ENCODE data around the gene LDHAL6A. TPM values are rescaled to one million over a fixed set of nuclear protein-coding genes. Genes with fewer than 3 reads are reported as not detected.

LDHAL6A gene
- total and polyA plus RNA-seq, 4 donors = 0.28 TPM; not detected in 3

DNA sequence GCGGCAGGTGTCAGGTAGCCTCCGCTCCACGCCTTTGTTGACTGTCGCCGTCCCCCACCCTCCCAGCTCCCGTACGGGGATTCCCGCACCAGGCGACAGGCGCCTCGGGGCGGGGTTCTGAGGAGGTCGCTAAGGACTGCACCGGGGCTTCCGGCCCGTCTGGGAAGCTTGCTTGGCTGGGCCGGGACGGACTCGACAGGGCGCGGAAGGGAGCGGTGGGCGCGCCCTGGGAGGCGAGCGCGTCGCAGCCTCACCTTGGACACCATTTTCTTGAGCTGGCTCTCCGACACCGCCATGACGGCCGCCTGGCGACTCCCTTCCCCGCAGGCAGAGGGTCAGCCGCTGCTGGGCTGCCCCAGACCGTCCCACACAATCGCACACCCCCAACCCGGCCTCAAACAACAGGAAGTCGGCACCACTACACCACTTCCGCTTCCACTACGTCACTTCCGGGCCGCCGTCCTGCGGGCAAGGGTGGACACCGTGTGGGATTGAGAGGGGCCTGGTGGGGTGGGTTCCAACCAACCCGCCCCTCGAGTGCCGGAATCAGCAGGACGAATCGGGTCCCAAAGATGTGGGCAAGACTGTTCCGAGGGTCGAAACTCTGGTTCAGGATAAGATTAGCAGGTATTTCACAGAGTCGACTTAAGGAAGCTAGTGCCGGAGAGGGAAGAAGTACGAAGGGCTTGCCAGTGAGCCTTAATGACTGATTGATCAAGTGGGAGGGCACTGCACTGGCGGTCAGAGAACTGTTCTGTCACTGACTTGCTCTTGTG lies 71.1 kb downstream of the LDHAL6A start, which contains the start of gene TSG101 (continued):
- peak; percentile 77 for TF ChIP-seq MAX (IDR thresholded peaks at IDR 0.05)

DNA sequence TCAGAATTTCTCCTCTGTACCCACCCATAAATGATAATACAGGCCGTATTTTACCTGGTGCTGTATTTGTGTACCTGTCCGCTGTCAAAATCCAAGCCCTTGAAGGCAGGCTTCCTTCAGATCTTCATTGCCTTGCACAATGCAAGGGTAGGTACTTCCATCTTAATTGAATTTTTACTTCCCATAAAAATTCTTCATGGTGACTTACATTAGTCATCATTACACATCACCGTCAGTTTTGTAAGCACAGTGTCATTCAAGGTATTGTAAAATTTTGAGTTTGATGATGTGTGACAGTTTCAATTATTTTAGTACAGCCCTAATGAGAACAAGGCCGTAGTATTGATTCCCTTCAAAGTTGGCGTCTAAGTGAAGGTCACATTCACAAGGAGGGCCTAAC lies 71.9 kb downstream of the LDHAL6A start:
- Histone ChIP-seq H3K27ac (ENCODE audit: low read depth in 1 of 2, low read length in 2 of 2) (peak overlapping the region; percentile 87 to 94), H3K4me3 (ENCODE audit: low read depth in 1 of 3, low read length in 3 of 3) (peak overlapping the region; percentile 90 to 99 (median 92)), H3K9ac (ENCODE audit: low read depth in 1 of 2, low read length in 2 of 2) (peak overlapping the region; percentile 96 to 97), H3K9me3 (ENCODE audit: control insufficient read depth in 4 of 4, low read length in 3 of 4) (no peaks in the 10 kb centered on the region), H3K36me3 (ENCODE audit: control insufficient read depth in 4 of 4, insufficient read depth in 3 of 4, low read depth in 1 of 4, low read length in 3 of 4) (no peaks in the 10 kb centered on the region), H3K4me1 (ENCODE audit: control insufficient read depth in 4 of 4, insufficient read depth in 4 of 4, low read length in 3 of 4) (peaks cover 2 to 22% (median 17%) of the 10 kb centered on the region in 4 donors), H3K27me3 (ENCODE audit: control insufficient read depth in 4 of 4, insufficient read depth in 4 of 4, low read length in 3 of 4) (no peaks in the 10 kb centered on the region)
- no peak for DNase-seq (ENCODE audit: low spot score)
- TF ChIP-seq FOXA1 (IDR thresholded peaks at IDR 0.05) = no peak
- TF ChIP-seq TAF1 (conservative IDR thresholded peaks at IDR 0.05) = no peak
- TF ChIP-seq RAD21 (IDR thresholded peaks at IDR 0.05) = no peak
- TF ChIP-seq JUND (IDR thresholded peaks at IDR 0.05) = no peak
- TF ChIP-seq, protein P1, sequence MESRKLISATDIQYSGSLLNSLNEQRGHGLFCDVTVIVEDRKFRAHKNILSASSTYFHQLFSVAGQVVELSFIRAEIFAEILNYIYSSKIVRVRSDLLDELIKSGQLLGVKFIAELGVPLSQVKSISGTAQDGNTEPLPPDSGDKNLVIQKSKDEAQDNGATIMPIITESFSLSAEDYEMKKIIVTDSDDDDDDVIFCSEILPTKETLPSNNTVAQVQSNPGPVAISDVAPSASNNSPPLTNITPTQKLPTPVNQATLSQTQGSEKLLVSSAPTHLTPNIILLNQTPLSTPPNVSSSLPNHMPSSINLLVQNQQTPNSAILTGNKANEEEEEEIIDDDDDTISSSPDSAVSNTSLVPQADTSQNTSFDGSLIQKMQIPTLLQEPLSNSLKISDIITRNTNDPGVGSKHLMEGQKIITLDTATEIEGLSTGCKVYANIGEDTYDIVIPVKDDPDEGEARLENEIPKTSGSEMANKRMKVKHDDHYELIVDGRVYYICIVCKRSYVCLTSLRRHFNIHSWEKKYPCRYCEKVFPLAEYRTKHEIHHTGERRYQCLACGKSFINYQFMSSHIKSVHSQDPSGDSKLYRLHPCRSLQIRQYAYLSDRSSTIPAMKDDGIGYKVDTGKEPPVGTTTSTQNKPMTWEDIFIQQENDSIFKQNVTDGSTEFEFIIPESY (IDR thresholded peaks at IDR 0.05) = no peak
- TF ChIP-seq CTCF (IDR thresholded peaks at IDR 0.05; ENCODE audit: low read depth, low read length, missing input control) = no peak
- 23% methylated on average over 5 of the region's 5 CpGs for whole genome bisulfite sequencing

Other genes with a start within 250 kb of the LDHAL6A start
- gene SAA4, start 219.1 kb upstream of the LDHAL6A start, total RNA-seq = 100 to 1,000 TPM in 1 of 2 donors, 10 to 100 TPM in 1; 84.9 to 792 TPM
- gene SAA4, start 219.1 kb upstream of the LDHAL6A start, polyA plus RNA-seq = 1,000 to 10,000 TPM; 1,462 to 4,017 TPM
- gene SAA2, start 207.2 kb upstream of the LDHAL6A start, total RNA-seq = over 10,000 TPM in 1 of 2 donors, 1 to 10 TPM in 1; 6.4 to 27,037 TPM
- gene SAA2, start 207.2 kb upstream of the LDHAL6A start, polyA plus RNA-seq = over 10,000 TPM; 14,460 to 26,704 TPM
- over 10,000 TPM in 1 of 2 donors, 10 to 100 TPM in 1; 20.4 to 17,739 TPM for gene SAA1, start 189.6 kb upstream of the LDHAL6A start, total RNA-seq
- over 10,000 TPM; 24,385 to 33,277 TPM for gene SAA1, start 189.6 kb upstream of the LDHAL6A start, polyA plus RNA-seq
- 100 to 1,000 TPM in 1 of 2 donors, 10 to 100 TPM in 1; 15.7 to 134 TPM for gene HPS5, start 133.7 kb upstream of the LDHAL6A start, total RNA-seq
- 10 to 100 TPM; 21.9 to 26.5 TPM for gene HPS5, start 133.7 kb upstream of the LDHAL6A start, polyA plus RNA-seq
- 10 to 100 TPM; 25.4 to 37.7 TPM for gene GTF2H1, start 133.3 kb upstream of the LDHAL6A start, total RNA-seq
- 10 to 100 TPM; 11.9 to 12.0 TPM for gene GTF2H1, start 133.3 kb upstream of the LDHAL6A start, polyA plus RNA-seq
- 100 to 1,000 TPM; 215 to 799 TPM for gene LDHA, start 61.3 kb upstream of the LDHAL6A start, total RNA-seq
- 100 to 1,000 TPM; 491 to 911 TPM for gene LDHA, start 61.3 kb upstream of the LDHAL6A start, polyA plus RNA-seq
- gene LDHC, start 43.5 kb upstream of the LDHAL6A start, total RNA-seq = under 1 TPM in 1 of 2 donors, not detected in 1; 0.14 TPM
- gene LDHC, start 43.5 kb upstream of the LDHAL6A start, polyA plus RNA-seq = 1 to 10 TPM; 1.1 to 2.6 TPM
- 10 to 100 TPM; 41.1 to 53.1 TPM for gene TSG101, start 71.1 kb downstream of the LDHAL6A start, total RNA-seq
- gene TSG101, start 71.1 kb downstream of the LDHAL6A start, polyA plus RNA-seq = 10 to 100 TPM; 29.7 to 34.6 TPM
- gene UEVLD, start 132.9 kb downstream of the LDHAL6A start, total RNA-seq = 10 to 100 TPM in 1 of 2 donors, 1 to 10 TPM in 1; 7.7 to 15.5 TPM
- gene UEVLD, start 132.9 kb downstream of the LDHAL6A start, polyA plus RNA-seq = 1 to 10 TPM; 5.7 TPM
- under 1 TPM in 1 of 2 donors, not detected in 1; 0.08 TPM for gene MISFA, start 143.9 kb downstream of the LDHAL6A start, total RNA-seq
- under 1 TPM; 0.05 to 0.82 TPM for gene MISFA, start 143.9 kb downstream of the LDHAL6A start, polyA plus RNA-seq
- 10 to 100 TPM in 1 of 2 donors, 1 to 10 TPM in 1; 9.9 to 11.8 TPM for gene SPTY2D1, start 178.5 kb downstream of the LDHAL6A start, total RNA-seq
- 1 to 10 TPM; 3.0 to 4.7 TPM for gene SPTY2D1, start 178.5 kb downstream of the LDHAL6A start, polyA plus RNA-seq
- gene TMEM86A, start 242.9 kb downstream of the LDHAL6A start, total RNA-seq = 1 to 10 TPM; 2.0 to 2.7 TPM
- 1 to 10 TPM; 1.8 to 2.1 TPM for gene TMEM86A, start 242.9 kb downstream of the LDHAL6A start, polyA plus RNA-seq

Data from liver (tissue), 9 donors.